Fibroblast of skin of right quadriceps (primary cell): ENCODE measurements around the gene TTC3.

Experiments used
- DNase-seq: peaks from one replicate; pipeline ENCODE4 v3.0.0-alpha.2; 2013

Gene TTC3

GRCh38 chr21:37153196-37153934, 80.3 kb downstream of the TTC3 start:
- peak; percentile 94 for DNase-seq

GRCh38 chr21:37153935-37154350, 80.9 kb downstream of the TTC3 start:
- peak; percentile 54 for DNase-seq

- DNase-seq: peak; percentile 83
These were observed 82.1 kb downstream of the TTC3 start for GRCh38 chr21:37155186-37155585.

DNA sequence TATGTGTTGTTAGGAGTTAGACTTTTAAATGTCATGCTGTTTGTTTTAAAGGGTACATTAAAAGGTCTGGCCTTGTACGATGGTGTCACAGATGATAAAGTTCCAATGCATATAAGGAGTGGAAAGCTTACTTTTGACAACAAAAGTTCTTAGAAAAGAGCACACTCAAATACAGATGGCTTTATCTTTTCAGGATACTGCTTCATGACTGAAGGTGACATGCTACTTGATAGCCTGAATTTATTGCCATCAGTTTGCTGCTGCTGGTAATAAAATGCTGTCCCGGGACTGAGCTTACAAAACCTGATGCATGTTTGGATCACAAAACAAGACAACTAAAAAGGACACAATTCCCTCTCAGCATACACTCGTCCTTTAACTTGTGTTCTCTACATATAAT, 84.9 kb downstream of the TTC3 start:
- DNase-seq: no peak

DNA sequence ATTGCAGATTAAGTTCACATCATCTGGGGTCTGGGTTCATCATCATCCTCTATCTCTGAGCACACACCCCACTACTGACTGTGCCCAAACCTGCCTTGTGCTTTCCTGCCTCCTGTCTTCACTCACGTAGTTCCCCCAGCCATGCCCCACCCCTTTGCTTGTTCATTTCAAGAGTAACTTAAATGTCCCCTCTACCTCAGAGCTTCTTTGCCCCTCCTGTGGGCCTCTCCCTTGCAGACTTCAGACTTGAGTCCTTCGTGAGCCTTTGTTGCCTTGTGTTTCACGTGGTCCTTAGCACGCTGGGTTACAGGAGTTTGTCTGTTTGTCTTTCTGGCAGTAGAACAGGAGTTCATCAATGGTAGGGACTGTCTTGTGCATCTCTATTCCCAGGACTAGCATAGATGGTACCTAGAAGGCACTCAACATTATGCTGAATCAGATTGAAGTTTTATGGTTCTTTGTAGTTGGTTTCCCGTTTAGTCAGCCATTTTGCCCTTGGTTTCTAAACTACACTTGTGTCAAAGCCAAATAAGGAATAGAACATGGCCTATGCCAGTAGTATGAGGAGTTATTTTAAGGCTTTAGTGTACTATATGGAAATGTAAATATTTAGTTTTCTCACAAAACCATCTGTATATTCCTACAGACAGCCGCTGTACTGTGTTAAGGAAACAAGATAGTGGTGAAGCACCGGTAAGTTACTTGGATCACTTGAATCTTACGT, 86.2 kb downstream of the TTC3 start:
- DNase-seq: no peak

DNA sequence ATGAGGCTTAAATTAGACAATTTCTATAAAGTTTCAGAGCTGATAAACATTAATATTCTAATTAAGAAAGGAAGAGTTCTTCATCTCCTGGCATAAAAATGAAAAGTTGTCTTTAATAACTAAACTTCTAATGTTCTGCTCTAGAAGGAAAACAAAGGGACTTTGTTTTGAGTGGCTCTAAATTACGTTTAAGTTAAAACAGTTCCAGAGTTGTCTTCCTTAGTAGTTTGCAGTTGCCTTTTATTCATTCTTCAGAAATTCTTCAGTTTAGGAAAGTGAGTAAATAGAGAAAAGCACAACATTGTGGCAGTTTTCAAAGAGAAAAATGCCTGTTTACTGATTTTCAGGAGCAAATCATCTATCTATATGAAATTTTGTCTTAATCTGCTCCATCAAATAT, 86.9 kb downstream of the TTC3 start:
- no peak for DNase-seq

- peak; percentile 22 for DNase-seq
These were observed 91.7 kb downstream of the TTC3 start for GRCh38 chr21:37164742-37165141.

GRCh38 chr21:37165586-37165985, 92.5 kb downstream of the TTC3 start:
- no peak for DNase-seq

DNA sequence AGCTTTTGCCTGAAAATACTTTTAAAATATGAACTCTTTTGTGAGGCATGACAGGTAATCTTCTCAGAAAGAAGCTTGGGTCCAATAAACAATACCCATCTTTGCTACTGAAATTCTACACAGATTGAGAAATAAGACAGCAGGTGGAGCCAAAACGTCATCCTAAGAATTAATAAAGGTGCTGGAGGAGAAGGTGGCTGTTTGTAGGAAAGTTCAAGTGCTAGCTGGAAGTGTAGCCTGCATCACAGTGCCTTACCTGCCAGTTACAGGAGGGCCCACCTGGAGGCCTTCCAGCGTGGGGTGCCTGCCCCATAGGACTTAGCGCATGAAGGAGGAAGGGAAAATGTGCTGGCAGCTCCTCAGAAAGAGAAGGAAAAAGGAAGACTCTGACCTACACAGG, 93.7 kb downstream of the TTC3 start:
- no peak for DNase-seq

DNA sequence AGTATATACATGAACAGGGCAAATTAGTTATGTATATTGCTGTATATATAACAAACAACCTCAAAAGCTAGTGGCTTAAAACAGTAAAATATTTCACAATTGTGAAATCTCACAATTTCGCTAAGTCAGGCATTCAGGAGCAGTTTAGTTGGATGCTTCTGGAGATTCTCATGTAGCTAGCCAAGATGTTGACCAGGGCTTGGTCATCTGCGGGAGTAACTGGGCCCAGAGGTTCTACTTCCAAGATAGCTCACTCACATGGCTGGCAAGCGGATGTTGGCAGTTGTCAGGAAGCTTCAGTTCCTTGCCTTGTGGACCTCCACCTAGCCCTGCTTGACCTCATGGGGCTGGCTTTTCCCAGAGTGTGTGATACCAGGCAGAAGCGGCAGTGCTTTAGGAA, 95.6 kb downstream of the TTC3 start:
- no peak for DNase-seq

DNA sequence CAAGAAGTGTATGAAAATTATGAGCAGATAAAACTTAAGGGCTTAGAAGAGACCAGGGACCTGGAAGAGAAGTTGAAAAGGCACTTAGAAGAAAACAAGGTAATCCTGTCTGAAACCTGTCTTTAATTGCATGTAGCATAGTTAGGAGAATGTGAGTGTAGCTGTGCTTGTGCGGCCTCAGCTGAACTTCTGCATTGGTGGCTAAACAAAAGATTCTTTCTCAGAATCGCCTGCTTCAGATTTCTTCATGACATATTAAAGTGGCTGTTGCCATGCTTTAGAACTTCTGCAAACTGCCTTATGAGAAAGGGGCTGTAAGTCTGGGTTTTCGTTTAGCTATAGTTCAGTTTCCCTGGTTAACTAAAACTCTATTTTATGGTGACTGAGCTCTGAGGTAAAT, 99.6 kb downstream of the TTC3 start:
- DNase-seq: no peak

DNA sequence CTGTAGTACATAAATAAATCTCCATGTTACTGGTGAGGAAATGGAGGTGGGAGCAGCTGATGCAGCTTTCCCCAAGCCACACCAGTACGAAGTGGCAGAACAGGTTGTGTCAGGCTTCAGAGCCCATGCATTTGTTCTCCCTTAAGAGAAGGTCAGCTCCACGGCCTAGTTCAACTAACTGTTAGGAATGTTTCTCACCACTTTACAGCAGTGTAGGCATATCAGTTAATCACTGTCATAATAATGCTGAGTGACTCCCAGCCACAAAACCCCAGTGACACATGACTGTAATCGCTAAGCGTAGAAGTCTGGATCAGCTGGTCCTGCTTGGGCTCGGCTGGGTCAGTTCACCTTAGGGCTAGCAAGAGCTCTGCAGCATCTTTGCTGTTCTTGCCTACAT, 103.7 kb downstream of the TTC3 start:
- no peak for DNase-seq

DNA sequence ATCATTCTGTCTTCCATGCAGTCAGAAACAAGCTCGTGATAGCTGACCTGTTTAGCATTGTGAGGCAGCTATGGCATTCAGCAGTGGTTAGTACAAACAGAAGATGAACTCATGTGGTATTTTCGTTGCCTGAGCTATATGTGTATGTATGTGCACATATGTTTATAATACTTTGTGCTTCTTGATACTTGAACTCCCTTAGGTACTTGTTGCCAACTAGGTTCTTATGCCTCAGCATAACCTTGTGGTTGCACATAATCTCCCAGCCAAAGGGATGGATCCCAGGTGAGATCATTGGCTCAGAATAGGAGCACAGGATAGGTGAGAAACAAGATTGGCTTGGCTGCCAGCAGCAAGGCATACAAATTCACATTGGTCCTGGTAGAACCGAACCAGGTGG, 108.0 kb downstream of the TTC3 start:
- DNase-seq: no peak

GRCh38 chr21:37182222-37182621, 109.2 kb downstream of the TTC3 start:
- DNase-seq: no peak

DNA sequence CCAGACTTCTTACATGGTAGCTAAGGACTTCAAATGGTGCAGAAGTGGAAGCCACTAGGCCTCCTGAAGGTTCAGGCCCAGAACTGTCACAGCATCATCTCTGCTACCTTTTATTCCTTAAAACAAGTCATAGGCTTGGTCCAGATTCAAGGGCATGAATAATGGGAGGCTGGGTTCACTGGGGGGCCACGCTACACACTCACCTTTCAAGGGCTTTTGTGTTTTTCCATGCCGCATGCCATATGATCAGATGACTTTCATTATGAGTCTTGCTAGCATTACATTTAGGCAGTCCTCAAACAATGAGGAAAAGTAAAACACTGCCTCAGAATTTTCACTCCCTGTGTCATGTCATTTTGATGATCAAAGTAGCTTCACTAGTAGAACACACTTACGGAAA, 110.7 kb downstream of the TTC3 start:
- no peak for DNase-seq

DNA sequence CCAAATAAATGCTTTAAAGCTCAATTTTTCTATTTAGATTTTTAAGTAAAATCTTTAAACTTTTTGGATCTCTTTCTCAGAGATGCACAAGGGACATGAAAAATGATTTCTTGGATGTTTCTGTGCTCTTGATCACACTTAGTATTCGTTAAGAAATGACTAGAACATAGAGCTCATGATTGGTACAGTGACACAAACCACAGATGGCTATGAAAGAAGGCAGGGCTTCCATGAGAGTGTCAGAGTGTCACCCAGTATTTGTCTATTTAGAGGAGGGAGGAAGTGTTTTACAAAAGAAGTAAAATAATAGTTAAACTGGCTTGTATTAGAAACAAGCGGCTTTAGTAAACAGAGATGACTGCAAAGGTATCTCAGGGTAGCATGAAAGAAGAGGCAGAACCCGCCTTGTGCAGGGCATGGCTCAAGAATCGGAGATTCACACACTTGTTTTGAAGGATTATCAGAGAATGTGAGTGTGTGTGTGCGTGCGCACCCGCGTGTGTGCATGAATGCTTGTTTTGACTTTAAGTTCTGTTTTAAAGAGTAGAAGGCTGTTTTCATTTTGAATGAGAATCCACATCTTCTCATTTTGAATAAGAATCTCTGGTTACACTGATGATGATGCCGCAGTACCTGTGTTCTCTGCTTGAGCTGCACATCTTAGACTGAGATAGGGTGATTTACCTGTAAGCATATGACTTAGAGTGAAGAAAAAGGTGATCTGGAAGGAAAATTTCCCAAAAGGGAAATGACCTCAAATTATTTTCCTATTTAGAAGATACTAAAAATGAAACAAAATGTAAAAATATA, 111.9 kb downstream of the TTC3 start:
- no peak for DNase-seq

DNA sequence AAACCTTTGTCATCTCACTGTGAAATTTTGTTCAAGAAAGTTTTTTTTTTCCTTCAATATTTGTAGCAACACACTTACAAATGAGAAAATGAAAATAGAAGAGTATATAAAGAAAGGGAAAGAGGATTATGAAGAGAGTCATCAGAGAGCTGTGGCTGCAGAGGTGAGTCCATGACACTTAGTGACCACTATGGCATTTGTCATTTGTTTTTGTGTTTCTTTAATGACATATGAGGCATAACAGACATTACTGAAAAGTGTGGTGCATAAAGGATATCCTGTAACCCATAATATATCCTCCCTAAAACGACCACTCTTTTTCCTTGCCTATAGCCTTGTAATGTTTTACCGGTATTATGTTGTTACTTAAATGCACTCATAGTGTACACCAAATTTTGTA, 113.9 kb downstream of the TTC3 start:
- DNase-seq: no peak

DNA sequence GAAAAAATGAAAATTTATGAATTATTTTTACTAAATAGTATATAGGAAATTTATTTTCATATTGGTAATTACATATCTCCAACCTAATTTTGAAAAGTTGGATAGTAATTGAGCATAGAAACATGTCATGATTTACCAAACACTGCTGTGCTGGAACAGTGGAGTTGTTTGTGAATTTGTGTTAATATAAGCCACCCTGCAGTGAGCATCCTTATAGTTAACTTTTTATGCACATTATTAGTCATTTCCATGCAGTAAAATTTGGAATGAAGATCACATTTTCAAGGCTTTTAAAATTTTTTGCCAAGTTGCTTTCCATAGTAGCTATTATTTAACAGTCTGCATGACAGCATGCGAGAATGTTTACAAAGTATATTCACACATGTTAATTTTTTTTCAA, 115.8 kb downstream of the TTC3 start:
- no peak for DNase-seq

GRCh38 chr21:37192019-37192418, 119.0 kb downstream of the TTC3 start:
- DNase-seq: no peak

DNA sequence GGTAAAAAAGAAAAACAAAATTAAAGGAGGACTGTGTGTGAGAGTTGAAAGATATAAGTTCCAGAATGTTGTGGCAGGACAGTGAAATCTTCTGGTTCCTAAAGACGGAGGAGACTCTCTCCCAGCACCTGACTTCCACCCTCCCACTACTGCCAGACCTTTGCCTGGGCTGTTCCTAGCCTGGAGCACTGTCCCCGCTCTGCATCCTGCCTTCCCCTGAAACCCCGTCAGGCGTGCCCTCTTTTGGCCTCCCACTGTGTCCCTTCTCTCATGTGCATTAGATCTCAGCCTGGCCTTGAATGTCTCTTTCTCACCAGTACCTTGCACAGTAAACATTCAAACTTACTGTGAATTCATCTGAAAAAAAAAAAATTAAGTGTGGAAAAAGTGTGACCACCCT, 120.0 kb downstream of the TTC3 start:
- DNase-seq: no peak

- no peak for DNase-seq
These were observed 120.6 kb downstream of the TTC3 start for GRCh38 chr21:37193676-37194075.

GRCh38 chr21:37195059-37195458, 122.0 kb downstream of the TTC3 start:
- no peak for DNase-seq

DNA sequence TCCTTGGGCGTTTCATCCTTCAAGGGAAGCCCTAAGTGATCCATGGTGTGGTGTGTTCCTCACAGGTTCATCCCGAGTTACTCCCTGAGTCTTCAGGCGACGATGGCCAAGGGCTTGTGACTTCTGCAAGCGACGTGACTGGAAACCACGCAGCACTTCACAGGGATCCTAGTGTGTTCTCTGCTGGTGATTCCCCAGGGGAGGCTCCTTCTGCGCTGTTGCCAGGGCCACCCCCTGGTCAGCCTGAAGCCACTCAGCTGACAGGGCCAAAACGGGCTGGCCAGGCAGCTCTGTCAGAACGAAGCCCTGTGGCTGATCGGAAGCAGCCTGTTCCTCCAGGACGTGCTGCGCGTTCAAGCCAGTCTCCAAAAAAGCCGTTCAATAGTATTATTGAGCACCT, 122.6 kb downstream of the TTC3 start:
- no peak for DNase-seq

GRCh38 chr21:37196847-37197246, 123.8 kb downstream of the TTC3 start:
- no peak for DNase-seq
